Right renal cortex interstitium (tissue), 3 donors: ENCODE measurements around the gene MT1A. TPM values are rescaled to one million over a fixed set of nuclear protein-coding genes. Genes with fewer than 3 reads are reported as not detected.
"Not testable (repeated sequence)": the region's sequence is repeated elsewhere in the genome, so short reads cannot be mapped to it uniquely, and the experiment has no call there.

Experiments
- DNase-seq, 3 donors: peaks; one replicate each; pipeline ENCODE4 v3.0.0-alpha.2; 2013; ENCODE audit warnings: low read depth in 3 of 3, low spot score in 2 of 3
- polyA plus RNA-seq, 3 donors: library from polyadenylated mRNA; unstranded; fragments of 120-200 nt; gene quantifications; one replicate each; pipeline ENCODE4 v1.2.1, GENCODE V29; 2013; ENCODE audit not compliant: insufficient read length in 3 of 3

Gene MT1A
- polyA plus RNA-seq, 3 donors: not detected

DNA sequence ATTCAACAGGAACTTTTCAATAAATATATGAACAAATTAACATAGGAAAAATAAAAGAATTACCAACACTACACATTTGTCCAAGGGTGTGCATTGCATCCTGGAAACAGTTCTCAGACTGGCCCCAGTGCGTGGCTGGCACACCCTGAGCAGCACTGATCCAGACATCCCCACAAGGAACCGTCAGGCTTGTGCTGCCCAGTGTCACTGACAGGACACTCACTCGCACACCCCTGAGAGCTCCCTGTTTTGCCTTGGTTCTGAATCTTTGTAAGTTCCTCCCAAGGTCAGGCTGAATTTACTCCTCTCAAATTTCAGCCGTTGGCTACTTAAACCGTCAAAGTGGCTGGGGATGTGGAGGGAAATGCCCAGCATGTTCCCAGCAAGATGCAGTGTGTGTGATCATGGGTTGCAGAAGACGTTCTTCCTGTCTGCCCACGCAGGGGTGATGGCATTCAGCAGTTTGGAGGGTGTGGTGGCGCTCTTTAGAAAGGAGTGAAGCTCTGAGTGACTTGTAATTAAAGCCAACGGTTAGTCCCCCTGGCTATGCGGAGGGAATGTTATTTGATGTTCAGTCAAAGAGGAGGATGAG lies 28.4 kb upstream of the MT1A start:
- no peak for DNase-seq

DNA sequence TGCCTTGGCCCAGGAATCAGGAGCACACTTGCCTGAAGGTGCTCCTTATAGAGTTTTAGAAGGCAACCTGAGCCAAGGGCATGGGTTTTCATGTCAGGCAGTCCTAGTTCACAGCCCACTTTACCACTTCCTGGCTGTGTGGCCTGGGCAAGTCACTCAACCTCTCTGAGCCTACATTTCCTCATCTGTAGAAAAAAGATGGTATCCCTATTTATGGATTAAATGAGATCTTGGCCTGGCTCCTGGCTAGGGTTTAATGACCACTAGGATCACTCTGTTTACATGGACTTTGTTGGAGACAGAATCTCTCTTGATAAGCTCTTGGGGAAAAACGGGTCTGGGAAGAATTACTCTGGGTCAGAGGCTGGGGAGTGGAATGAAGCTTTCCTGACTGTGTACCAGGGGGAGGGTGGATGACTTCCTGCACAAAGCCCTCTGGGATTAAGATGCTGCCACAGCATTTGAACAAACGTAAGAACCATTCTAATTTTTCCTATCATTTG lies 27.8 kb upstream of the MT1A start:
- no peak for DNase-seq

DNA sequence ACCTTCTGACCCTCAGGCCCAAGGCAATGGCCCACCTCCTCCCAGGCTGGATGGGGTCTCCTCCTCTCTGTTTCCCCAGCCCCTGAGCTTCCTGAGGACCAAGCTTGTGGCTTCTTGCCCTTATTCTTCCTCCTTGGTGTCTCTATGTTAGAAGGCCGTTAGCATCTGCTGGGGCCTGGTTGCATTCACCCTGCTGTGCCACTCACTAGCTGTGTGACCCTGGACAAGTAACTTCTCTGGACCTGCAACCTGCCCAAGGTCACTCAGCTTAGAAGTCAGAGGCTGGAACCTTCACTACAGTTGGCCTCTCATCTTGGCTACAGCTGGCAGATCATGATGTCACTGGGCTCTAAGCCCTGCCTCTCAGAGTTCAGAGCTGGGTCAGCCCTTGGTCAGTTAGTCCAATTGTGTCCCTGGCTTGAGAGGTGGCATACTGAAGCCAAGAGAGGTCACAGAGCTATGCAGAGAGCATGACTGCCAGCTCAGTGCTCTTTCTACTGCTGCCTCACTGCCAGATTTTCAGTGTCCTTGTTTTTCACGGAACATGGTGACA lies 27.1 kb upstream of the MT1A start:
- no peak for DNase-seq

DNA sequence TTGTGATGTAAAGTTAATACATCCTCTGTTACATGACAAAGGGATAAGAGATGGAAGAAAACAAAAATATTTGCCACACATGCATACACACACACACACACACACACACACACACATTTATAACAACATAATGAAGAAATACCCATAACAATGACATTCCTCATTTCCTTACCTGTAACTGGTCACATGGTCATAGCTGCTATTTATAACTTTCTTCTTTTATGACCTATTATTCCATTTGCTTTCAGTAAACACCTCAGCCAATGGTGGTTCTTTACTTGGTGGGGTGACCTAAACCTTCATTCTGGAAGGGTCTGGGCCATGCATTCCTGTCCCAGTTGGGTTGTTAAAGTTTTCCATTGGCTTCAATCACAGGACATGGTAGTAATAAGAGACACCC lies 24.8 kb upstream of the MT1A start:
- DNase-seq: no peak

DNA sequence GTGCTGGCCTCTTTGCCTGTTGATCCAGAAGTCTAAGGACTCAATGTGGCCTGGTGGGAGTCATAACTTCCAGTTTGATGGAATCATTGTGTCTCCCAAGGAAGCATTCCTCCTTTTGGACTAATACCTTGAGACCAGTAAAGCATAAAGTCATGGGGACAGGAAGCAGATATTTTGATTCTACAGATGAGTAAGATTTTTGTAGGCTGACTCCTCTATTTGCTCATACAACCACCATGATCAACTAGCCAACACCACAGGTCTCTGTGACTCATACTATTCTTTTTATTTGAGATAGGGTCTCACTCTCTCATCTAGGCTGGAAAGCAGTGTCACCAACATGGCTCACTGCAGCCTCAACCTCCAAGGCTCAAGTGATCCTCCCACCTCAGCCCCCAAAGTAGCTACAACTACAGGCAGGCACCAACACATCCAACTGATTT lies 23.9 kb upstream of the MT1A start:
- DNase-seq: no peak

DNA sequence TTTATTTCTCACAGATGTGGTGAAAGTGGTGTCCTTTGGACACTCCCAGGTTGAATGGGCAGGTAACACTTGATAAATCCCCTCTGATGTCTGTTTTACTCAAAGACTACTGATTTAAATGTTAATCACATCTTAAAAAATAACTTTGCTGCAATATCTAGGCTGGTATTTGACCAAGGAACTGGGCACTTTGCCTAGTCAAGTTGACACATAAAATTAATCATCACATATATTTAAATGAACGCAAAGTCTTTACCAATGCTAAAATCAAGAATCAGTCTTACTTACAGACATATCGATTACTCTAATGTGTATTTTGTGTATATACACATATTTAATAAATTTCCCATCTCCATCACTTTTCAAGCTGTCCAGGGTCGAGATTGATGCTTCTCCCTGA lies 23.1 kb upstream of the MT1A start:
- no peak for DNase-seq

DNA sequence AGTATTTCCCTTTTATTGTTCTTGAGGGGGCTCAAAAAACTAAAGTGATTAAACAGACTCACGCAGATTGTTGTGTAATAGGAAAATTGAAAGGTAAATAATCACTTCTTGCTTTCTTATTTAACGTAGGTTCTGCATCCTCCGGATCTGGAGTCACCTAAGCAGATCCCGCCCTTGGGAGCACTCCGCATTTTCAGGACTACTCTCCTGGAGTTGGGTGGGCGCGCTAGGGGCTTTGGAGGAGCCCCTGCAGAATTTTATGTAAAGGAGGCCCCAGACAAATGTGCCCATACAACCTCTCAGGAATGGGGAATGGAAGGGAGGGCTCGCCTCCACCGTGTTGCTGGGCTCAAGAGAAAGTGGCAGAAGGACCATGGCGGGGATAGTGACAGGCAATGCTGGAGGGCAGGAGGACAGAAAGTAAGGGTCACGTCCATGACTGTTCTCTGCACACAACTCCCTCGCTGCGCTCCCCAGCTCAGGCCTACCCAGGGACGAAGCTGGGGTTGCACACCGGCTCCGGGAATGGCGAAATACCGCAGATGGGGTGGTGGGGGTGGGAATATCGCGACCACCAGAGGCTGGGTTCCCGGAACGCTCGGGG lies 21.8 kb upstream of the MT1A start:
- no peak for DNase-seq

DNA sequence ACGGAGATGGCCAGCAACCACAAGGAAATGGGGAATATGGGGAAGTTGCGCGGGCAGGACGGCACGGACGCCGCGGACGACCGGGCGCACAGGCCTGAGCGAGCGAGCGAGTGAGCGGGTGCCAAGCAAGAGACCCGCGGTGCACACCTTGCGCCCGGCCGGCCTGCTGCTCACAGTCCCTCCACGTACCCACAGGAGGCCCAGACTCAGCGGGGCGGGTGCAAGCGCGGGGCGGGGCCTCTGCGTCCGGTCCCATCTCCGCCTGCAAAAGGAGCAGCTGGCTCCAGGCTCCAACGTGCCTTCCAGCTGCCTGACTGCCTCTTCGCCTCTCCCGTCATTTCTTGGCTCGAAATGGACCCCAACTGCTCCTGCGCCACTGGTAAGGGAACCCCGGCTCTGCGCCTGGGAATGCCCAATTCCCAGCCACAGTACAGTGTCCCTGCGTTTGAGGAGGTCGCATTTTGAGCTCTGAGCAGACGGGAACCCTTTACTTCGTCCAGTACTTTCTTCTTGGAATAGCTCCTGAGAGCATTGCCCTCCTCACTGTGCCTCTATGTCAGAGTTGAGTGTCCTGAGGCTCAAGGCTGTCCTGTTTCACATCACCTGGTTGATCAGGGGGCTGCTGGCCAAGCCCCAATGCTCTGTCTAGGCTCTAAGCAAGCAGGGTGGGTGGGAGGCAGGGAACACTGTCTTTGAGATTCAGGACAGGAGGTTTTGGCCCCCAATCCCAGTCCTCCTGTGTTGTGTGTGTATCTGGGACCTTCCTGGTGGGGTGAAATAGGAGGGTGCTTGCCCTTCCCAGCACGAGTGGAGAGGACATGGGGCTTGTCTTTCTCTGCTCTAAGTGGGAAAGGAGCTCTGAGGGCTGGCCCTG lies 21.0 kb upstream of the MT1A start:
- DNase-seq: no peak

DNA sequence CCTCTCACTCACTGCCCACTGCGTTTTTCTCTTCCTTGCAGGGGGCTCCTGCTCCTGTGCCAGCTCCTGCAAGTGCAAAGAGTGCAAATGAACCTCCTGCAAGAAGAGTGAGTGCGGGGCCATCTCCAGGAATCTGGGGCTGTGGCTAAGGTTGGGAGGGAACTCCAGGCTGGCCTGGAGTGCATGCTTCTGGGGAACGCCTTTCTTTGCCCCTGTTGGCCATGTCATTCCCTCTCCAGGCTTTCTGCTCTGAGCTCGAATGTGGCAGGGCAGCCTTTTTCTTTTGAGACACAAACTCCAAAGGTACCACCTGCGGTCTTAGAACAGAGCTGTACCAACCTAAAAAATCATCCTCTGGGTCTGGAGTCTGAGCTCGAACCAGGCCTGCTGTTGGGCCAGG lies 20.3 kb upstream of the MT1A start:
- DNase-seq: no peak

DNA sequence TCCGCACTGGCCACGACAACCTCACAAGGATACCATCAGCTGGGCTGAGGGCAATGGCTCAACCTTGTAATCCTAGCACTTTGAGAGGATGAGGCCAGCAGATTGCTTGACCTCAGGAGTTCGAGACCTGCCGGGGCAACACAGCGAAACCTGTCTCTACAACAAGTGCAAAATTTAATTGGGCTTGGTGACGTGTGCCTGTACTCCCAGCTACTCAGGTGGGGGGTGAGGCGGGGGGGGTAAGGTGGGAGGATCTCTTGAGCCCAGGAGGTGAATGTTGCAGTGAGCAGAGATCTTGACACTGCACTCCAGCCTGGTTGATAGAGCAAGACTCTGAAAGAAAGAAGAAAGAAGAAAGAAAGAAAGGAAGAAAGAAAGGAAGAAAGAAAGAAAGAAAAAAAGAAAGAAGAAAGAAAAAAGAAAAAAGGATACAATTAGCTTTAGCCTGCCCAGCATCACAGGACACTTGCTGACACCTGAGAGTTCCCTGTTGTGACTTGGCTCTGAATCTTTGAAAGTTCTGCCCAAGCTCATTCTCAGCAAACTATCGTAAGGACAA lies 18.0 kb upstream of the MT1A start:
- DNase-seq: no peak

DNA sequence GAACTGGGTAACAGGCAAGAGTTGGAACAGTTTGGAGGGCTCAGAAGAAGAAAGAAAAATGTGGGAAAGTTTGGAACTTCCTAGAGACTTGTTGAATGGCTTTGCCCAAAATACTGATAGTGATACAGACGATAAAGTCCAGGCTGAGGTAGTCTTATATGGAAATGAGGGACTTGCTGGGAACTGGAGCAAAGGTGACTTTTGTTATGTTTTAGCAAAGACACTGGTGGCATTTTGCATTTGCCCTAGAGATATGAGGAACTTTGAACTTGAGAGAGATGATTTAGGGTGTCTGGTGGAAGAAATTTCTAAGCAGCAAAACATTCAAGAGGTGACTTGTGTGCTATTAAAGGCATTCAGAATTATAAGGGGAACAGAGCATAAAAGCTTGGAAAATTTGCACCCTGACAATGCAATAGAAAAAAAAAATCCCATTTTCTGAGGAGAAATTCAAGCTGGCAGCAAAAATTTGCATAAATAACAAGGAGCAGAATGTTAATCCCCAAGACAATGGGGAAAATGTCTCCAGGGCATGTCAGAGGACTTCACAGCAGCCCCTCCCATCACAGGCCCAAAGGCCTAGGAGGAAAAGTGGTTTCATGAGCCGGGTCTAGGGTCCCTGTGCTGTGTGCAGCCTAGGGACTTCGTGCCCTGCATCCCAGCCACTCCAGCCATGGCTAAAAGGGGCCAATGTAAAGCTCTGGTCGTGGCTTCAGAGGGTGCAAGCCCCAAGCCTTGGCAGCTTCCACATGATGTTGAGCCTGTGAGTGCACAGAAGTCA lies 16.6 kb upstream of the MT1A start:
- DNase-seq: not testable (repeated sequence)

DNA sequence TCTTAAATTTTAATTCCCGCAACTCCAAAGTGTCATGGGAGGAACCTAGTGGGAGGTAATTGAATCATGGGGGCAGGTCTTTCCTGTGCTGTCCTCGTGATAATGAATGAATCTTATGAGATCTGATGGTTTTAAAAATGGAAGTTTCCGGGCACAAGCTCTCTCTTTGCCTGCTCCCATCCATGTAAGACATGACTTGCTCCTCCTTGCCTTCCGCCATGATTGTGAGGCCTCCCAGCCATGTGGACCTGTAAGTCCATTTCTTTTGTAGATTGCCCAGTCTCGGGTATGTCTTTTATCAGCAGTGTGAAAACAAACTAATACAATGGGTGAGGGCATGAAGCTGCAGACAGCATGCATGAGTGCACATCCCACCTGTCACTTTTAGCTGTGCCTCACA lies 15.3 kb upstream of the MT1A start:
- DNase-seq: not testable (repeated sequence)

DNA sequence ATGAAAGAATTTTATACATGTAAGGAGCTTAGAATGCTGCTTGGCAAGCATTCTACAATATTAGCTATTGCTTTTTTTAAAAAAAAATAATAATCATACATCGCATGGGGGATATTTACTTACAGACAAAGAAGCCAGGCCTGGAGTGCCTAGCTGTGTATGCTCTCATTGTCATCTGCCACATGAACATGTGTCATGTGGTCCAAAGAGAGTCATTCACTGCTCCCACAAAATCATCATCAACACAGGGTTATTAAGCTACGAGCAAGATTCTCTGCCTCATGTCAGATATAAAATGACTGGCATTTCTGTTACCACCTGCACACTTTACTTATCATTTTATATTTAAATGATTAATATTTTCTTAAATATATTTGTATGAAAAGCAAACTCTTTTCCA lies 14.8 kb upstream of the MT1A start:
- DNase-seq: no peak

DNA sequence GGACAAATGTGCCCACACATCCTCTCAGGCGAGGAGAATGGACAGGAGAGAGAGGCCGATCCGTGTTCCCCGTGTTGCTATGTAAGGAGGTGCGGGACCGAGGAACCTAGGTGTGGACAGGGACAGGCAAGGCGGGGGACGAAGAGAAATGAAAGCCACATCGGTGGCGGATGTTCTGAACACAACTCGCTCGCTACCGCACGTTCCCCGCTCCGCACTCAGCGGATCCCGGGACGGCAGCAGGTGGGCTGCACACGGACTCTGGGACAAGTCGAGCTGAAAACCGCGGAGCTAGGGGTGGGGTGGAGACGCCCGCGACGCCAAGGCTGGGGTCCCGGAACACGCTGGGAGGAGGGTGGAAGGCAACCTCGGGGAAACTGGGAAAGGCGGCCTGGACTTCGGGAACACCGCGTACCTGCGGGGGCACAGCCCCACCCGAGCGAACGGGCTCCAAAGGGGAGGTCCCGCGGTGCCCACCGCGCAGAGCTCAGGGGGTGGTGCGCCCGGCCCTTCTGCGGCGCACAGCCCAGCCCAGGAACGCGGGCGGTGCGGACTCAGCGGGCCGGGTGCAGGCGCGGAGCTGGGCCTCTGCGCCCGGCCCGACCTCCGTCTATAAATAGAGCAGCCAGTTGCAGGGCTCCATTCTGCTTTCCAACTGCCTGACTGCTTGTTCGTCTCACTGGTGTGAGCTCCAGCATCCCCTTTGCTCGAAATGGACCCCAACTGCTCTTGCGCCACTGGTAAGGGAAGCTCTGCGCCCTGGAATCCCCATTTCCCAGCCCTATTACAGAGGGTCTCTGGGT lies 13.1 kb upstream of the MT1A start, which contains the start of gene MT1E:
Gene MT1E, plus strand, starts transcription at position 642 of the 803 bp plus-strand sequence. Its CDS starts 71 bp downstream, at position 713.
- no peak for DNase-seq

DNA sequence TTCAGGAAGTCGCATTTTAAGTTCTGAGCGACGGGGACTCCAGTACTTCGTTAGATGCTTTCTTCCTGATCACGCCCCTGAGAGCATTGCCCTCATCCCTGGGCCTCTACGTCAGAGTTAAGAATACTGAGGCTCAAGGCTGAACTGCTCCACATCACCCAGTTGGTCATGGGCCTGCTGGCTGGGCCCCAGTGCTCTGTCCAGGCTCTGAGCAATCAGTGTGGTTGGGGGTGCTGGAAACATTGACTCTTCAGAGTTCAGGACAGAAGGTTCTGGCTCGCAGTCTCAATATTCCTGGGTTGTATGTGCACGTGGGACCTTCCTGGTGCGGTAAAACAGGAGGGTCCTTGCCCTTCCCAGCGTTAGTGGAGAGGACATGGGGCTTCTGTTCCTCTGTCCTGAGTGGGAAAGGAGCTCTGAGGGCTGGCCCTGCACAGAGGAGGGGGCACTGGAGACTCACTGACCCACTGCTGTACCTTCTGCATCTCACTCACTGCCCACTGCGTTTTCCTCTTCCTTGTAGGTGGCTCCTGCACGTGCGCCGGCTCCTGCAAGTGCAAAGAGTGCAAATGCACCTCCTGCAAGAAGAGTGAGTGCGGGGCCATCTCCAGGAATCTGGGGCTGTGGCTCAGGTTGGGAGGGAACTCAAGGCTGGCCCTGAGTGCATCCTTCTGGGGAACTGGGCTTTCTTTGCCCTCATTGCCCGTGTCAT lies 12.4 kb upstream of the MT1A start:
- DNase-seq: no peak

DNA sequence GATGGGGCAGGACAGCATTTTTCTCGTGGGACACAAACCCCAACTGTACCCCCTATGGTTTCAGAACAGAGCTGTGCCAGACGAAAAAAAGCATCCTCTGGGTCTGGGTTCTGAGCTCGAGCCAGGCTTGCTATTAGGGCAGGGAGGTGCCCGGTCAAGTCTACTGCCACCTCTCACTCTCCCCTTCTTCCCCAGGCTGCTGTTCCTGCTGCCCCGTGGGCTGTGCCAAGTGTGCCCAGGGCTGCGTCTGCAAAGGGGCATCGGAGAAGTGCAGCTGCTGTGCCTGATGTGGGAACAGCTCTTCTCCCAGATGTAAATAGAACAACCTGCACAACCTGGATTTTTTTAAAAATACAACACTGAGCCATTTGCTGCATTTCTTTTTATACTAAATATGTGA lies 11.8 kb upstream of the MT1A start:
- DNase-seq: no peak

DNA sequence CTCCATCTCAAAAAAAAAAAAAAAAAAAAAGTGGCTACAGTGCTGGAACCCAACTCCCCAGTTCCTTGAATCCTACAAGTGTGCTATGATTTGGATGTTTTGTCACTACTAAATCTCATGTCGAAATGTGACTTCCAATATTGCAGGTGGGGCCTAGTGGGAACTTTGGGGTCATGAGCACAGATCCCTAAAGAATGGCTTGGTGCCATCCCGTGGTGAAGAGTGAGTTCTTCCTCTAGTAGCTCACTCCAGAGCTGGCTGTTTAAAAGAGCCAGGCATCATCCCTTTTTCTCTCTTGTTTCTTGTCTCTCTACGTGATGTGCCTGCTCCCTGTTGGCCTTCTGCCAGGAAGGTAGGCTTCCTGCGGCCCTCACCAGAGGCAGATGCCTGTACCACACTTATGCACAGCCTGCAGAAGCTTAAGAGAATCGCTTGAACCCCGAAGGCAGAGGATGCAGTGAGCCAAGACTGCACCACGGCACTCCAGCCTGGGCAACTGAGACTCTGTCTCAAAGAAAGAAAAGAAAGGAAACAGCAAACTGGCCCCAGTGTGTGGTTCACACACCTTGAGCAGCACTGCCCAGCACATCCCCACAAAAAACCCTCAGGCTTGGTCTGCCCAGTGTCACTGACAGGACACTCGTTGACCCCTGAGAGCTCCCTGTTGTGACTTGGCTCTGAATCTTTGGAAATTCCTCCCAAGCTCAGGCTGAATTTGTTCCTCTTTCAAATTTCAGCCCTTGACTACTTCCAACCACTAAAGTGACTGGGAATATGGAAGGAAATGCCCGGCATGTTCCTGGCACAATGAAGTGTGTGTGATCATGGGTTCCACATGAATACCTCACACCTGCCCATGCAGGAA lies 9.7 kb upstream of the MT1A start:
- DNase-seq: no peak

DNA sequence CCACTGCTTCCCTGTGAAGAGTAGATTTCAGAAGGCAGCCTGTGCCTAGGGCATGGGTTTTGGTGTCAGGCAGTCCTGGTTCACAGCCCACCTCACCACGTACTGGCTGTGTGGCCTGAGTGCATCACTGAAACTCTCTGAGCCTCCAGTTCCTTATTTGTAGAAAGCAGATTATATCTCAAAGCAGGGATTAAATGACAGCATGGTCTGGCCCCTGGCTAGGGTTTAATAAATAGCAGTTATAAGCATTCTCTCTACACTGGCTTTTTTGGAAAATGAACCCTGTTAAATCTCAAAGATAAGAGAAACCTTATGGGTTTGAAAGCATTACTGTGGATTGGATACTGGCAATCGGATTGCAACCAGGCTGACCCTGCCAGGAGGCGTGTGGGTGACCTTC lies 8.9 kb upstream of the MT1A start:
- no peak for DNase-seq
